ENCODE results near the gene C2CD4C. TPM values are rescaled to one million over a fixed set of nuclear protein-coding genes. Genes with fewer than 3 reads are reported as not detected.

Gene C2CD4C
- total and polyA plus RNA-seq, 4 donors, result 0.88 to 1.4 (median 1.2) TPM

GRCh38 chr19:456547-457110 lies 47.7 kb upstream of the C2CD4C start:
- Histone ChIP-seq H3K27me3 (ENCODE audit: control insufficient read depth in 3 of 3, insufficient read depth in 3 of 3, low read length in 2 of 3) (peaks cover 0 to 4% (median 0%) of the 10 kb centered on the region in 3 donors), H3K4me1 (ENCODE audit: control insufficient read depth in 5 of 5, insufficient read depth in 5 of 5, low read length in 5 of 5) (peaks cover 0 to 2% (median 0%) of the 10 kb centered on the region in 5 donors), H3K27ac (ENCODE audit: low read depth in 1 of 2, low read length in 1 of 2) (no peak overlapping the region), H3K9me3 (ENCODE audit: control insufficient read depth in 4 of 4, insufficient read depth in 3 of 4, low read length in 3 of 4) (no peaks in the 10 kb centered on the region), H3K36me3 (ENCODE audit: control insufficient read depth in 4 of 4, insufficient read depth in 4 of 4, low read length in 4 of 4) (no peaks in the 10 kb centered on the region), H3K9ac (ENCODE audit: insufficient read depth in 1 of 2, low read length in 2 of 2) (no peak overlapping the region), H3K4me3 (no peak overlapping the region)
- DNase-seq (no peak), ATAC-seq (ENCODE audit: insufficient read depth, low FRiP score) (no peak)
- WGBS, 2 donors, result 85 to 90% methylated on average over 18 of the region's 18 CpGs
- TF ChIP-seq, protein P1, sequence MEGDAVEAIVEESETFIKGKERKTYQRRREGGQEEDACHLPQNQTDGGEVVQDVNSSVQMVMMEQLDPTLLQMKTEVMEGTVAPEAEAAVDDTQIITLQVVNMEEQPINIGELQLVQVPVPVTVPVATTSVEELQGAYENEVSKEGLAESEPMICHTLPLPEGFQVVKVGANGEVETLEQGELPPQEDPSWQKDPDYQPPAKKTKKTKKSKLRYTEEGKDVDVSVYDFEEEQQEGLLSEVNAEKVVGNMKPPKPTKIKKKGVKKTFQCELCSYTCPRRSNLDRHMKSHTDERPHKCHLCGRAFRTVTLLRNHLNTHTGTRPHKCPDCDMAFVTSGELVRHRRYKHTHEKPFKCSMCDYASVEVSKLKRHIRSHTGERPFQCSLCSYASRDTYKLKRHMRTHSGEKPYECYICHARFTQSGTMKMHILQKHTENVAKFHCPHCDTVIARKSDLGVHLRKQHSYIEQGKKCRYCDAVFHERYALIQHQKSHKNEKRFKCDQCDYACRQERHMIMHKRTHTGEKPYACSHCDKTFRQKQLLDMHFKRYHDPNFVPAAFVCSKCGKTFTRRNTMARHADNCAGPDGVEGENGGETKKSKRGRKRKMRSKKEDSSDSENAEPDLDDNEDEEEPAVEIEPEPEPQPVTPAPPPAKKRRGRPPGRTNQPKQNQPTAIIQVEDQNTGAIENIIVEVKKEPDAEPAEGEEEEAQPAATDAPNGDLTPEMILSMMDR (IDR thresholded peaks at IDR 0.05; ENCODE audit: control extremely low read depth, extremely low read depth), result no peak

- Histone ChIP-seq H3K9ac (ENCODE audit: insufficient read depth in 1 of 2, low read length in 2 of 2) (no peak overlapping the region), H3K36me3 (ENCODE audit: control insufficient read depth in 4 of 4, insufficient read depth in 4 of 4, low read length in 4 of 4) (no peaks in the 10 kb centered on the region), H3K4me3 (no peak overlapping the region), H3K27me3 (ENCODE audit: control insufficient read depth in 3 of 3, insufficient read depth in 3 of 3, low read length in 2 of 3) (peaks cover 0 to 4% (median 0%) of the 10 kb centered on the region in 3 donors), H3K27ac (ENCODE audit: low read depth in 1 of 2, low read length in 1 of 2) (no peak overlapping the region), H3K9me3 (ENCODE audit: control insufficient read depth in 4 of 4, insufficient read depth in 3 of 4, low read length in 3 of 4) (no peaks in the 10 kb centered on the region), H3K4me1 (ENCODE audit: control insufficient read depth in 5 of 5, insufficient read depth in 5 of 5, low read length in 5 of 5) (peaks cover 0 to 1% (median 0%) of the 10 kb centered on the region in 5 donors)
- WGBS, 2 donors, result 88 to 90% methylated on average over 28 to 31 of the region's 31 CpGs
- no peak for DNase-seq
- ATAC-seq (ENCODE audit: insufficient read depth, low FRiP score), result no peak
- TF ChIP-seq, protein P1 (IDR thresholded peaks at IDR 0.05; ENCODE audit: control extremely low read depth, extremely low read depth), result no peak
Measured at GRCh38 chr19:455851-456546, 47.1 kb upstream of the C2CD4C start.

- Histone ChIP-seq H3K36me3 (ENCODE audit: control insufficient read depth in 4 of 4, insufficient read depth in 4 of 4, low read length in 4 of 4) (no peaks in the 10 kb centered on the region), H3K4me1 (ENCODE audit: control insufficient read depth in 5 of 5, insufficient read depth in 5 of 5, low read length in 5 of 5) (no peaks in the 10 kb centered on the region), H3K4me3 (no peak overlapping the region), H3K9me3 (ENCODE audit: control insufficient read depth in 4 of 4, insufficient read depth in 3 of 4, low read length in 3 of 4) (no peaks in the 10 kb centered on the region), H3K27ac (ENCODE audit: low read depth in 1 of 2, low read length in 1 of 2) (no peak overlapping the region), H3K9ac (ENCODE audit: insufficient read depth in 1 of 2, low read length in 2 of 2) (no peak overlapping the region), H3K27me3 (ENCODE audit: control insufficient read depth in 3 of 3, insufficient read depth in 3 of 3, low read length in 2 of 3) (peaks cover 0 to 4% (median 0%) of the 10 kb centered on the region in 3 donors)
- TF ChIP-seq, protein P1 (IDR thresholded peaks at IDR 0.05; ENCODE audit: control extremely low read depth, extremely low read depth), result no peak
- ATAC-seq (ENCODE audit: insufficient read depth, low FRiP score) (no peak), DNase-seq (no peak)
- WGBS, 2 donors, result 96% methylated on average over 39 of the region's 39 CpGs
Measured at GRCh38 chr19:455031-455705, 46.2 kb upstream of the C2CD4C start.

Measured in lung (tissue), 12 donors.